SU-DHL-6 (cell line): ENCODE results near the gene SLC25A45.
A peak's percentile ranks its signal among the peaks of the same experiment; 100 is the strongest.

ENCODE experiments used
- H2AFZ ChIP-seq: fragments of 200-600 bp; sonication (generic); 2 replicates; pipeline ENCODE4 v1.6.1; 2014; ENCODE audit warnings: low read depth, mild to moderate bottlenecking, moderate library complexity, mixed read lengths, antibody characterized with exemption, low read length; ENCODE audit not compliant: severe bottlenecking
- H3F3A ChIP-seq: fragments of 200-600 bp; shearing (Covaris generic); 2 replicates; pipeline ENCODE4 v1.6.0; 2016; ENCODE audit warnings: antibody characterized with exemption, mild to moderate bottlenecking; ENCODE audit not compliant: insufficient read depth
- H3K27ac ChIP-seq: fragments of 200-600 bp; sonication (generic); 2 replicates; pipeline ENCODE4 v1.5.1; 2016; ENCODE audit warnings: low read depth, mild to moderate bottlenecking, low read length, moderate library complexity, mixed read lengths
- H3K27me3 ChIP-seq: fragments of 200-600 bp; sonication (generic), shearing (Covaris generic); 2 replicates; pipeline ENCODE4 v1.6.0; 2014; ENCODE audit warnings: mild to moderate bottlenecking, low read length
- H3K36me3 ChIP-seq: fragments of 200-600 bp; sonication (generic); 2 replicates; pipeline ENCODE4 v1.6.1; 2014; ENCODE audit warnings: mild to moderate bottlenecking, low read length, mixed read lengths
- H3K4me2 ChIP-seq: fragments of 300-600, 200-600 bp; shearing (Covaris generic), sonication (generic); 2 replicates; pipeline ENCODE4 v1.6.0; 2014; ENCODE audit warnings: low read length, low read depth, mild to moderate bottlenecking; ENCODE audit not compliant: poor library complexity, severe bottlenecking
- H3K4me3 ChIP-seq: fragments of 200-600 bp; sonication (generic); 2 replicates; pipeline ENCODE4 v1.5.1; 2014; ENCODE audit warnings: antibody characterized with exemption, low read length, mild to moderate bottlenecking, mixed read lengths; ENCODE audit not compliant: insufficient read depth, poor library complexity, severe bottlenecking
- H3K79me2 ChIP-seq: fragments of 200-600 bp; sonication (generic); 2 replicates; pipeline ENCODE4 v1.6.1; 2014; ENCODE audit warnings: mild to moderate bottlenecking, low read length, moderate library complexity; ENCODE audit not compliant: insufficient read depth
- H3K9ac ChIP-seq: fragments of 200-600 bp; sonication (generic); 2 replicates; pipeline ENCODE4 v1.7.0; 2014; ENCODE audit warnings: mild to moderate bottlenecking, low read length
- H3K9me2 ChIP-seq: fragments of 200-600 bp; sonication (generic); replicated peaks from 2 replicates; pipeline ENCODE4 v1.6.1; 2014; ENCODE audit warnings: low read length; ENCODE audit not compliant: insufficient read depth
- H3K9me3 ChIP-seq: fragments of 200-600 bp; sonication (generic); 2 replicates; pipeline ENCODE4 v1.6.1; 2014; ENCODE audit warnings: low read length, mixed read lengths; ENCODE audit not compliant: insufficient read depth
- H4K20me1 ChIP-seq: fragments of 200-600 bp; sonication (generic); 2 replicates; pipeline ENCODE4 v1.6.1; 2014; ENCODE audit warnings: low read depth, mild to moderate bottlenecking, antibody characterized with exemption, low read length, moderate library complexity, mixed read lengths
- EZH2phosphoT487 ChIP-seq: fragments of 200-600 bp; sonication (generic), shearing (Covaris generic); conservative IDR thresholded peaks from 2 replicates; pipeline ENCODE4 v1.6.1; 2018; ENCODE audit warnings: mild to moderate bottlenecking, antibody characterized with exemption, low read length, moderate library complexity, mixed read lengths
- TF ChIP-seq, protein P1 (sequence below): fragments of 200-600 bp; sonication (generic); IDR thresholded peaks from one replicate; pipeline ENCODE4 v1.5.1; 2017; ENCODE audit warnings: antibody characterized with exemption, mild to moderate bottlenecking, low read length, moderate library complexity; ENCODE audit not compliant: insufficient read depth, poor library complexity, severe bottlenecking

Gene SLC25A45

DNA sequence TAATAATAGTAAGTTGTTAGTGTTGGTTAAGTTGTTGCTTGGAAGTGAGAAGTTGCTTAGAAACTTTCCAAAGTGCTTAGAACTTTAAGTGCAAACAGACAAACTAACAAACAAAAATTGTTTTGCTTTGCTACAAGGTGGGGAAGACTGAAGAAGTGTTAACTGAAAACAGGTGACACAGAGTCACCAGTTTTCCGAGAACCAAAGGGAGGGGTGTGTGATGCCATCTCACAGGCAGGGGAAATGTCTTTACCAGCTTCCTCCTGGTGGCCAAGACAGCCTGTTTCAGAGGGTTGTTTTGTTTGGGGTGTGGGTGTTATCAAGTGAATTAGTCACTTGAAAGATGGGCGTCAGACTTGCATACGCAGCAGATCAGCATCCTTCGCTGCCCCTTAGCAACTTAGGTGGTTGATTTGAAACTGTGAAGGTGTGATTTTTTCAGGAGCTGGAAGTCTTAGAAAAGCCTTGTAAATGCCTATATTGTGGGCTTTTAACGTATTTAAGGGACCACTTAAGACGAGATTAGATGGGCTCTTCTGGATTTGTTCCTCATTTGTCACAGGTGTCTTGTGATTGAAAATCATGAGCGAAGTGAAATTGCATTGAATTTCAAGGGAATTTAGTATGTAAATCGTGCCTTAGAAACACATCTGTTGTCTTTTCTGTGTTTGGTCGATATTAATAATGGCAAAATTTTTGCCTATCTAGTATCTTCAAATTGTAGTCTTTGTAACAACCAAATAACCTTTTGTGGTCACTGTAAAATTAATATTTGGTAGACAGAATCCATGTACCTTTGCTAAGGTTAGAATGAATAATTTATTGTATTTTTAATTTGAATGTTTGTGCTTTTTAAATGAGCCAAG lies 42.9 kb upstream of the SLC25A45 start:
- Histone ChIP-seq H2AFZ (no peak overlapping the region), H3F3A (peaks cover 97% of the 10 kb centered on the region), H3K27ac (peak overlapping the region; percentile 98), H3K4me2 (peak overlapping the region; percentile 98), H3K9ac (peak overlapping the region; percentile 99), H3K79me2 (peaks cover 83% of the 10 kb centered on the region), H3K27me3 (no peaks in the 10 kb centered on the region), H3K36me3 (peaks cover 6% of the 10 kb centered on the region; the same call in 1 of the 2 replicates), H3K9me3 (no peaks in the 10 kb centered on the region), H4K20me1 (no peaks in the 10 kb centered on the region), H3K4me3 (peak overlapping the region; percentile 79), H3K9me2 (no peaks in the 10 kb centered on the region)
- TF ChIP-seq, protein P1, sequence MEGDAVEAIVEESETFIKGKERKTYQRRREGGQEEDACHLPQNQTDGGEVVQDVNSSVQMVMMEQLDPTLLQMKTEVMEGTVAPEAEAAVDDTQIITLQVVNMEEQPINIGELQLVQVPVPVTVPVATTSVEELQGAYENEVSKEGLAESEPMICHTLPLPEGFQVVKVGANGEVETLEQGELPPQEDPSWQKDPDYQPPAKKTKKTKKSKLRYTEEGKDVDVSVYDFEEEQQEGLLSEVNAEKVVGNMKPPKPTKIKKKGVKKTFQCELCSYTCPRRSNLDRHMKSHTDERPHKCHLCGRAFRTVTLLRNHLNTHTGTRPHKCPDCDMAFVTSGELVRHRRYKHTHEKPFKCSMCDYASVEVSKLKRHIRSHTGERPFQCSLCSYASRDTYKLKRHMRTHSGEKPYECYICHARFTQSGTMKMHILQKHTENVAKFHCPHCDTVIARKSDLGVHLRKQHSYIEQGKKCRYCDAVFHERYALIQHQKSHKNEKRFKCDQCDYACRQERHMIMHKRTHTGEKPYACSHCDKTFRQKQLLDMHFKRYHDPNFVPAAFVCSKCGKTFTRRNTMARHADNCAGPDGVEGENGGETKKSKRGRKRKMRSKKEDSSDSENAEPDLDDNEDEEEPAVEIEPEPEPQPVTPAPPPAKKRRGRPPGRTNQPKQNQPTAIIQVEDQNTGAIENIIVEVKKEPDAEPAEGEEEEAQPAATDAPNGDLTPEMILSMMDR, result no peak
- no peak for TF ChIP-seq EZH2phosphoT487

DNA sequence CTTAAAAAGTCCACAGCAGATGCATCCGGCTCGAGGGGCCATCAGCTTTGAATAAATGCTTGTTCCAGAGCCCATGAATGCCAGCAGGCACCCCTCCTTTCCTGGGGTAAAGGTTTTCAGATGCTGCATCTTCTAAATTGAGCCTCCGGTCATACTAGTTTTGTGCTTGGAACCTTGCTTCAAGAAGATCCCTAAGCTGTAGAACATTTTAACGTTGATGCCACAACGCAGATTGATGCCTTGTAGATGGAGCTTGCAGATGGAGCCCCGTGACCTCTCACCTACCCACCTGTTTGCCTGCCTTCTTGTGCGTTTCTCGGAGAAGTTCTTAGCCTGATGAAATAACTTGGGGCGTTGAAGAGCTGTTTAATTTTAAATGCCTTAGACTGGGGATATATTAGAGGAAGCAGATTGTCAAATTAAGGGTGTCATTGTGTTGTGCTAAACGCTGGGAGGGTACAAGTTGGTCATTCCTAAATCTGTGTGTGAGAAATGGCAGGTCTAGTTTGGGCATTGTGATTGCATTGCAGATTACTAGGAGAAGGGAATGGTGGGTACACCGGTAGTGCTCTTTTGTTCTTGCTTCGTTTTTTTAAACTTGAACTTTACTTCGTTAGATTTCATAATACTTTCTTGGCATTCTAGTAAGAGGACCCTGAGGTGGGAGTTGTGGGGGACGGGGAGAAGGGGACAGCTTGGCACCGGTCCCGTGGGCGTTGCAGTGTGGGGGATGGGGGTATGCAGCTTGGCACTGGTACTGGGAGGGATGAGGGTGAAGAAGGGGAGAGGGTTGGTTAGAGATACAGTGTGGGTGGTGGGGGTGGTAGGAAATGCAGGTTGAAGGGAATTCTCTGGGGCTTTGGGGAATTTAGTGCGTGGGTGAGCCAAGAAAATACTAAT lies 42.0 kb upstream of the SLC25A45 start:
- H3K9me3 ChIP-seq, result no peaks in the 10 kb centered on the region
- H3K27ac ChIP-seq, result peak overlapping the region; percentile 98
- no peaks in the 10 kb centered on the region for H4K20me1 ChIP-seq
- peaks cover 78% of the 10 kb centered on the region for H3K79me2 ChIP-seq
- H2AFZ ChIP-seq, result no peak overlapping the region
- H3K4me3 ChIP-seq, result peak overlapping the region; percentile 79
- peaks cover 6% of the 10 kb centered on the region; the same call in 1 of the 2 replicates for H3K36me3 ChIP-seq
- H3F3A ChIP-seq, result peaks cover 95% of the 10 kb centered on the region
- no peaks in the 10 kb centered on the region for H3K27me3 ChIP-seq
- peak overlapping the region; percentile 98 for H3K4me2 ChIP-seq
- H3K9ac ChIP-seq, result peak overlapping the region; percentile 99
- H3K9me2 ChIP-seq, result no peaks in the 10 kb centered on the region
- TF ChIP-seq, protein P1, result no peak
- no peak for TF ChIP-seq EZH2phosphoT487

DNA sequence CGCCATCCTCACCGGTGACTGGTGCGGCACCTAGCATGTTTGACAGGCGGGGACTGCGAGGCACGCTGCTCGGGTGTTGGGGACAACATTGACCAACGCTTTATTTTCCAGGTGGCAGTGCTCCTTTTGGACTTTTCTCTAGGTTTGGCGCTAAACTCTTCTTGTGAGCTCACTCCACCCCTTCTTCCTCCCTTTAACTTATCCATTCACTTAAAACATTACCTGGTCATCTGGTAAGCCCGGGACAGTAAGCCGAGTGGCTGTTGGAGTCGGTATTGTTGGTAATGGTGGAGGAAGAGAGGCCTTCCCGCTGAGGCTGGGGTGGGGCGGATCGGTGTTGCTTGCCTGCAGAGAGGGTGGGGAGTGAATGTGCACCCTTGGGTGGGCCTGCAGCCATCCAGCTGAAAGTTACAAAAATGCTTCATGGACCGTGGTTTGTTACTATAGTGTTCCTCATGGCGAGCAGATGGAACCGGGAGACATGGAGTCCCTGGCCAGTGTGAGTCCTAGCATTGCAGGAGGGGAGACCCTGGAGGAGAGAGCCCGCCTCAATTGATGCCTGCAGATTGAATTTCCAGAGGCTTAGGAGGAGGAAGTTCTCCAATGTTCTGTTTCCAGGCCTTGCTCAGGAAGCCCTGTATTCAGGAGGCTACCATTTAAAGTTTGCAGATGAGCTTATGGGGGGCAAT lies 41.2 kb upstream of the SLC25A45 start:
- H3K79me2 ChIP-seq, result peaks cover 70% of the 10 kb centered on the region
- H3K9me3 ChIP-seq, result no peaks in the 10 kb centered on the region
- peaks cover 6% of the 10 kb centered on the region; the same call in 1 of the 2 replicates for H3K36me3 ChIP-seq
- peaks cover 95% of the 10 kb centered on the region for H3F3A ChIP-seq
- peak overlapping the region; percentile 99 for H3K9ac ChIP-seq
- TF ChIP-seq EZH2phosphoT487, result no peak
- TF ChIP-seq, protein P1, result no peak
- no peaks in the 10 kb centered on the region for H3K9me2 ChIP-seq
- H3K27me3 ChIP-seq, result no peaks in the 10 kb centered on the region
- no peaks in the 10 kb centered on the region for H4K20me1 ChIP-seq
- H3K4me2 ChIP-seq, result peak overlapping the region; percentile 98
- H3K4me3 ChIP-seq, result peak overlapping the region; percentile 79
- H3K27ac ChIP-seq, result peak overlapping the region; percentile 98
- H2AFZ ChIP-seq, result no peak overlapping the region
